Hematopoietic multipotent progenitor cell (in vitro differentiated cells): ENCODE measurements around the gene ATP11C. TPM values are rescaled to one million over a fixed set of nuclear protein-coding genes. Genes with fewer than 3 reads are reported as not detected.
"Not testable (repeated sequence)": the region's sequence is repeated elsewhere in the genome, so short reads cannot be mapped to it uniquely, and the experiment has no call there.

ENCODE experiments used
- DNase-seq, 3 donors: peaks; one replicate each; pipeline ENCODE4 v3.0.0-alpha.2; 2011 to 2015; ENCODE audit warnings: low read depth in 2 of 3, low spot score in 2 of 3
- total RNA-seq: library from RNA; depleted of rRNA; stranded (reverse); fragments of >200 nt; gene quantifications from one replicate; pipeline ENCODE4 v1.2.3, GENCODE V29; 2012

Gene ATP11C
- total RNA-seq, 1 donor, result 18.0 TPM

- DNase-seq, result no peak
These were observed 68.2 kb downstream of the ATP11C start for GRCh38 chrX:139864640-139865039.

GRCh38 chrX:139862208-139862607, 70.6 kb downstream of the ATP11C start:
- no peak for DNase-seq

- not testable (repeated sequence) for DNase-seq
These were observed 76.0 kb downstream of the ATP11C start for GRCh38 chrX:139856826-139857225.

- DNase-seq, result no peak
These were observed 81.1 kb downstream of the ATP11C start for GRCh38 chrX:139851730-139852129.

GRCh38 chrX:139850968-139851367, 81.9 kb downstream of the ATP11C start:
- DNase-seq, result no peak

GRCh38 chrX:139844884-139845283, 88.0 kb downstream of the ATP11C start:
- no peak for DNase-seq

- DNase-seq, result no peak
These were observed 88.7 kb downstream of the ATP11C start for GRCh38 chrX:139844163-139844562.

GRCh38 chrX:139842326-139843185, 90.3 kb downstream of the ATP11C start:
- DNase-seq, result no peak

- not testable (repeated sequence) for DNase-seq
These were observed 96.5 kb downstream of the ATP11C start for GRCh38 chrX:139836335-139836734.

GRCh38 chrX:139834879-139835278, 98.0 kb downstream of the ATP11C start:
- no peak for DNase-seq

GRCh38 chrX:139832718-139833309, 100.0 kb downstream of the ATP11C start:
- DNase-seq, result no peak

- peak in 1 of 3 donors; percentile 45 for DNase-seq
These were observed 101.0 kb downstream of the ATP11C start for GRCh38 chrX:139831675-139832456.

GRCh38 chrX:139831017-139831416, 101.8 kb downstream of the ATP11C start:
- no peak for DNase-seq

GRCh38 chrX:139828830-139829229, 104.0 kb downstream of the ATP11C start:
- DNase-seq, result no peak

- DNase-seq, result no peak
These were observed 104.8 kb downstream of the ATP11C start for GRCh38 chrX:139828033-139828432.

GRCh38 chrX:139826065-139827044, 106.5 kb downstream of the ATP11C start:
- peak in 1 of 3 donors; percentile 8 for DNase-seq

GRCh38 chrX:139825618-139826017, 107.2 kb downstream of the ATP11C start:
- DNase-seq, result peak in 1 of 3 donors; percentile 12

GRCh38 chrX:139823806-139824205, 109.0 kb downstream of the ATP11C start:
- no peak for DNase-seq

GRCh38 chrX:139820358-139820984, 112.4 kb downstream of the ATP11C start:
- DNase-seq, result no peak

GRCh38 chrX:139816204-139816603, 116.6 kb downstream of the ATP11C start:
- no peak for DNase-seq
